ENCODE results near the gene FAM89A. TPM values are rescaled to one million over a fixed set of nuclear protein-coding genes. Genes with fewer than 3 reads are reported as not detected.

The FAM89A gene
- total and polyA plus RNA-seq, 9 of the 15 experiments (the other 6 are each of a cell fraction or from before 2014, with no cell fraction given), result 8.7 to 66.2 (median 43.3) TPM

GRCh38 chr1:230983811-230984210 lies 56.2 kb downstream of the FAM89A start (continued):
- TF ChIP-seq ELF4 (CRISPR knock-in tag; IDR thresholded peaks at IDR 0.05) (no peak), IRF9 (tag; IDR thresholded peaks at IDR 0.05) (no peak), ZNF778 (CRISPR knock-in tag; IDR thresholded peaks at IDR 0.05) (no peak), DMBX1 (CRISPR knock-in tag; IDR thresholded peaks at IDR 0.05; ENCODE audit: borderline replicate concordance) (0 out of 2 replicates have a peak, but pooled peaks have one; percentile 26), MCM5 (IDR thresholded peaks at IDR 0.05; ENCODE audit: low read depth) (no peak), JUN (IDR thresholded peaks at IDR 0.05; ENCODE audit: borderline replicate concordance, low read depth, low read length) (no peak), JUN (CRISPR knock-in tag; IDR thresholded peaks at IDR 0.05; ENCODE audit: borderline replicate concordance) (no peak), HMG20A (CRISPR knock-in tag; conservative IDR thresholded peaks at IDR 0.05) (0 out of 2 replicates have a peak, but pooled peaks have one; percentile 32), ZNF165 (CRISPR knock-in tag; IDR thresholded peaks at IDR 0.05; ENCODE audit: borderline replicate concordance) (0 out of 2 replicates have a peak, but pooled peaks have one; percentile 23), SMARCA5 (IDR thresholded peaks at IDR 0.05) (no peak), HMGXB4 (CRISPR knock-in tag; IDR thresholded peaks at IDR 0.05) (no peak), FOXP4 (CRISPR knock-in tag; IDR thresholded peaks at IDR 0.05; ENCODE audit: borderline replicate concordance) (no peak), OTX1 (CRISPR knock-in tag; IDR thresholded peaks at IDR 0.05) (no peak), ATF6 (CRISPR knock-in tag; IDR thresholded peaks at IDR 0.05) (no peak), ZSCAN29 (IDR thresholded peaks at IDR 0.05) (no peak), ZNF121 (CRISPR knock-in tag; conservative IDR thresholded peaks at IDR 0.05) (no peak), PURB (CRISPR knock-in tag; IDR thresholded peaks at IDR 0.05; ENCODE audit: low read depth) (no peak), MCM2 (IDR thresholded peaks at IDR 0.05; ENCODE audit: low read depth) (no peak), ATF1 (CRISPR knock-in tag; IDR thresholded peaks at IDR 0.05) (no peak), ATF1 (tag; IDR thresholded peaks at IDR 0.05) (no peak), ZBTB17 (CRISPR knock-in tag; IDR thresholded peaks at IDR 0.05) (no peak), TCF15 (CRISPR knock-in tag; IDR thresholded peaks at IDR 0.05) (0 out of 2 replicates have a peak, but pooled peaks have one; percentile 64), ZNF311 (CRISPR knock-in tag; IDR thresholded peaks at IDR 0.05) (0 out of 2 replicates have a peak, but pooled peaks have one; percentile 27), CCNT2 (IDR thresholded peaks at IDR 0.05; ENCODE audit: borderline replicate concordance, extremely low read depth, insufficient read length, low read depth, low read length) (no peak), MECOM (CRISPR knock-in tag; IDR thresholded peaks at IDR 0.05) (peak; percentile 46; the same call in 1 of the 2 replicates)

Measured in K562 (cell line).